Breast epithelium (tissue), 4 donors: ENCODE results near the gene REG4. TPM values are rescaled to one million over a fixed set of nuclear protein-coding genes. Genes with fewer than 3 reads are reported as not detected.

Experiments used
- DNase-seq, 2 donors: peaks; one replicate each; pipeline ENCODE4 v3.0.0-alpha.2; 2019; ENCODE audit warnings: low spot score in 2 of 2
- H3K27ac ChIP-seq, 2 donors: fragments of 200-600 bp; sonication (generic) in 1 of 2; one replicate each; pipeline ENCODE4 v1.5.1; 2016 to 2019; ENCODE audit warnings: mild to moderate bottlenecking in 1 of 2
- H3K27me3 ChIP-seq, 2 donors: fragments of 200-600 bp; sonication (generic) in 1 of 2; one replicate each; pipeline versions ENCODE4 v1.5.1 to v1.6.0; 2017 to 2019; ENCODE audit warnings: control low read depth in 1 of 2, mild to moderate bottlenecking in 1 of 2
- H3K36me3 ChIP-seq: fragments of 200-600 bp; one replicate; pipeline ENCODE4 v1.5.1; 2019
- H3K4me1 ChIP-seq, 2 donors: fragments of 200-600 bp; sonication (generic); one replicate each; pipeline ENCODE4 v1.5.1; 2016 to 2019; ENCODE audit warnings: control low read depth in 1 of 2
- H3K4me3 ChIP-seq, 3 donors: fragments of 200-600 bp; sonication (generic); 1 replicate in 2 of 3; 2 replicates in 1 of 3; pipeline ENCODE4 v1.5.1; 2016 to 2019; ENCODE audit warnings: mild to moderate bottlenecking in 3 of 3, moderate library complexity in 2 of 3
- H3K9me3 ChIP-seq, 2 donors: fragments of 200-600 bp; sonication (generic) in 1 of 2; one replicate each; pipeline ENCODE4 v1.5.1; 2016 to 2019; ENCODE audit warnings: control low read depth in 1 of 2
- POLR2A ChIP-seq: fragments of 450-650 bp; IDR thresholded peaks from one replicate; pipeline ENCODE4 v1.6.1; 2016; ENCODE audit warnings: antibody characterized with exemption, mild to moderate bottlenecking, moderate library complexity
- POLR2AphosphoS5 ChIP-seq, 3 donors: sonication (generic); formaldehyde crosslinking; IDR thresholded peaks; one replicate each; pipeline ENCODE4 v1.6.1; 2017; ENCODE audit warnings: antibody characterized with exemption in 3 of 3
- intact Hi-C: fragments of 100-400 bp; cut with DNase I; formaldehyde crosslinking; loops from one replicate; pipeline ENCODE4 v1.15.1; 2023; ENCODE audit warnings: low total_unique reads
- total RNA-seq, 3 donors: library from RNA; depleted of rRNA; stranded (reverse); fragments of >200 nt; gene quantifications; one replicate each; pipeline ENCODE4 v1.1.0, GENCODE V29; 2016
- TF ChIP-seq, protein P1 (sequence below), 3 donors: fragments of 450-650 bp; IDR thresholded peaks; one replicate each; pipeline ENCODE4 v1.5.1; 2016 to 2017; ENCODE audit warnings: antibody characterized with exemption in 3 of 3, mild to moderate bottlenecking in 3 of 3, moderate library complexity in 3 of 3

REG4 gene
- total RNA-seq, 3 donors from 2014 or later, result not detected

- H3K9me3 ChIP-seq, result no peaks in the 10 kb centered on the region
- no peaks in the 10 kb centered on the region for H3K4me1 ChIP-seq
- H3K27ac ChIP-seq, result no peak overlapping the region
- H3K36me3 ChIP-seq, result no peaks in the 10 kb centered on the region
- H3K4me3 ChIP-seq, result no peak overlapping the region
- no peak for DNase-seq
- intact Hi-C loops, result no loop called here
- TF ChIP-seq, protein P1, sequence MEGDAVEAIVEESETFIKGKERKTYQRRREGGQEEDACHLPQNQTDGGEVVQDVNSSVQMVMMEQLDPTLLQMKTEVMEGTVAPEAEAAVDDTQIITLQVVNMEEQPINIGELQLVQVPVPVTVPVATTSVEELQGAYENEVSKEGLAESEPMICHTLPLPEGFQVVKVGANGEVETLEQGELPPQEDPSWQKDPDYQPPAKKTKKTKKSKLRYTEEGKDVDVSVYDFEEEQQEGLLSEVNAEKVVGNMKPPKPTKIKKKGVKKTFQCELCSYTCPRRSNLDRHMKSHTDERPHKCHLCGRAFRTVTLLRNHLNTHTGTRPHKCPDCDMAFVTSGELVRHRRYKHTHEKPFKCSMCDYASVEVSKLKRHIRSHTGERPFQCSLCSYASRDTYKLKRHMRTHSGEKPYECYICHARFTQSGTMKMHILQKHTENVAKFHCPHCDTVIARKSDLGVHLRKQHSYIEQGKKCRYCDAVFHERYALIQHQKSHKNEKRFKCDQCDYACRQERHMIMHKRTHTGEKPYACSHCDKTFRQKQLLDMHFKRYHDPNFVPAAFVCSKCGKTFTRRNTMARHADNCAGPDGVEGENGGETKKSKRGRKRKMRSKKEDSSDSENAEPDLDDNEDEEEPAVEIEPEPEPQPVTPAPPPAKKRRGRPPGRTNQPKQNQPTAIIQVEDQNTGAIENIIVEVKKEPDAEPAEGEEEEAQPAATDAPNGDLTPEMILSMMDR (IDR thresholded peaks at IDR 0.05), result no peak
- no peak for TF ChIP-seq POLR2A
- no peak for TF ChIP-seq POLR2AphosphoS5 (IDR thresholded peaks at IDR 0.05)
- no peaks in the 10 kb centered on the region for H3K27me3 ChIP-seq
Observed at GRCh38 chr1:119799599-119800177, 11.6 kb downstream of the REG4 start.

GRCh38 chr1:119799003-119799402, 12.3 kb downstream of the REG4 start:
- H3K4me3 ChIP-seq, result no peak overlapping the region
- H3K4me1 ChIP-seq, result no peaks in the 10 kb centered on the region
- TF ChIP-seq POLR2A (no peak), POLR2AphosphoS5 (IDR thresholded peaks at IDR 0.05) (no peak)
- TF ChIP-seq, protein P1 (IDR thresholded peaks at IDR 0.05), result no peak
- H3K27ac ChIP-seq, result no peak overlapping the region
- intact Hi-C loops, result no loop called here
- DNase-seq, result no peak
- H3K27me3 ChIP-seq, result no peaks in the 10 kb centered on the region
- H3K9me3 ChIP-seq, result no peaks in the 10 kb centered on the region
- H3K36me3 ChIP-seq, result no peaks in the 10 kb centered on the region

- intact Hi-C loops, result no loop called here
- H3K9me3 ChIP-seq, result no peaks in the 10 kb centered on the region
- no peak overlapping the region for H3K27ac ChIP-seq
- H3K27me3 ChIP-seq, result no peaks in the 10 kb centered on the region
- H3K4me3 ChIP-seq, result no peak overlapping the region
- TF ChIP-seq POLR2AphosphoS5 (IDR thresholded peaks at IDR 0.05) (no peak), POLR2A (no peak)
- TF ChIP-seq, protein P1 (IDR thresholded peaks at IDR 0.05), result no peak
- H3K36me3 ChIP-seq, result no peaks in the 10 kb centered on the region
- no peak for DNase-seq
- no peaks in the 10 kb centered on the region for H3K4me1 ChIP-seq
Observed at GRCh38 chr1:119797606-119798005, 13.7 kb downstream of the REG4 start.

DNA sequence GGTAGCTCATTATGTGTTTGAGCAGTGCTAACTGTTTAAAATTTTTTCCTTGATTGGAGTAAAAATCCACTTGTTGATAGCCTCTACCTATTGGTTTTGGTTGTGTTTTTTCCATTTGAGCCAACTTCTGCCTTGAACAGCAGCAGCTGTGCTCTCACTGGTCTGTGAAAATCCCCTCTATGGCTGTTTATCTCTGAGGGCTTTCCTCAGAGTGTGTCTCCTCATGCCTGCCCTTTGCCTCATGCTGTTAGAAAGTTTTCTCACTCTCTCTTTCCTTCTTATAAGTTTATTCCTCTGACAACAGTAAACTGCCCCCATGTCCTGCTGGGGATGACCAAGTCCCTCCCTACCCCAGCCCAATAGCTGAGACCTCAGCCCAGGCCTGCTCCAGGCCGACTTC, 14.1 kb downstream of the REG4 start:
- no peaks in the 10 kb centered on the region for H3K4me1 ChIP-seq
- H3K9me3 ChIP-seq, result no peaks in the 10 kb centered on the region
- no peak overlapping the region for H3K4me3 ChIP-seq
- H3K27me3 ChIP-seq, result no peaks in the 10 kb centered on the region
- H3K27ac ChIP-seq, result no peak overlapping the region
- intact Hi-C loops, result no loop called here
- no peak for DNase-seq
- H3K36me3 ChIP-seq, result no peaks in the 10 kb centered on the region
- no peak for TF ChIP-seq POLR2AphosphoS5 (IDR thresholded peaks at IDR 0.05)
- TF ChIP-seq, protein P1 (IDR thresholded peaks at IDR 0.05), result no peak
- no peak for TF ChIP-seq POLR2A

- Histone ChIP-seq H3K4me1 (no peaks in the 10 kb centered on the region), H3K4me3 (no peak overlapping the region), H3K36me3 (no peaks in the 10 kb centered on the region), H3K9me3 (no peaks in the 10 kb centered on the region), H3K27me3 (no peaks in the 10 kb centered on the region), H3K27ac (no peak overlapping the region)
- no peak for TF ChIP-seq POLR2AphosphoS5 (IDR thresholded peaks at IDR 0.05)
- TF ChIP-seq, protein P1 (IDR thresholded peaks at IDR 0.05), result no peak
- no peak for TF ChIP-seq POLR2A
- DNase-seq, result peak in 1 of 2 donors; percentile 43
- intact Hi-C loops, result no loop called here
Observed at GRCh38 chr1:119795261-119796200, 15.7 kb downstream of the REG4 start.
